Neural cell (in vitro differentiated cells): ENCODE measurements around the gene WWTR1. TPM values are rescaled to one million over a fixed set of nuclear protein-coding genes. Genes with fewer than 3 reads are reported as not detected.

Experiments
- H2AFZ ChIP-seq: fragments of 200-600, 300-800 bp; sonication (generic), shearing (Covaris generic); 2 replicates; pipeline ENCODE4 v1.6.0; 2014; ENCODE audit warnings: low read depth, mild to moderate bottlenecking, antibody characterized with exemption, low read length, moderate library complexity
- H3F3A ChIP-seq: fragments of 200-600 bp; shearing (Covaris generic); 2 replicates; pipeline ENCODE4 v1.6.1; 2016; ENCODE audit warnings: mild to moderate bottlenecking, moderate library complexity, mixed read lengths, antibody characterized with exemption, low read length; ENCODE audit not compliant: insufficient read depth, poor library complexity, severe bottlenecking
- H3K27ac ChIP-seq: fragments of 200-600, 300-800 bp; sonication (generic), shearing (Covaris generic); 2 replicates; pipeline ENCODE4 v1.5.1; 2014; ENCODE audit warnings: mild to moderate bottlenecking, low read length, moderate library complexity
- H3K27me3 ChIP-seq: fragments of 300-800, 200-600 bp; sonication (generic), shearing (Covaris generic); 2 replicates; pipeline ENCODE4 v1.6.0; 2014; ENCODE audit warnings: mild to moderate bottlenecking, low read depth, low read length, moderate library complexity; ENCODE audit not compliant: insufficient read depth
- H3K36me3 ChIP-seq: fragments of 300-800, 200-600 bp; sonication (generic), shearing (Covaris generic); 2 replicates; pipeline ENCODE4 v1.5.1; 2014; ENCODE audit warnings: mild to moderate bottlenecking, antibody characterized with exemption, low read length, moderate library complexity; ENCODE audit not compliant: insufficient read depth
- H3K4me2 ChIP-seq: fragments of 300-800, 200-600 bp; sonication (generic), shearing (Covaris generic); 2 replicates; pipeline ENCODE4 v1.6.0; 2014; ENCODE audit warnings: mild to moderate bottlenecking, low read length
- H3K4me3 ChIP-seq: fragments of 300-800, 200-600 bp; sonication (generic), shearing (Covaris generic); 2 replicates; pipeline ENCODE4 v1.5.1; 2014; ENCODE audit warnings: mild to moderate bottlenecking, low read length, moderate library complexity
- H3K79me2 ChIP-seq: fragments of 200-600 bp; shearing (Covaris generic); replicated peaks from 2 replicates; pipeline ENCODE4 v1.6.0; 2014; ENCODE audit warnings: mild to moderate bottlenecking, low read length, moderate library complexity; ENCODE audit not compliant: insufficient read depth
- H3K9ac ChIP-seq: fragments of 300-800, 200-600 bp; sonication (generic), shearing (Covaris generic); 2 replicates; pipeline ENCODE4 v1.6.1; 2016; ENCODE audit warnings: mild to moderate bottlenecking, low read length, mixed read lengths
- H3K9me2 ChIP-seq: fragments of 200-600 bp; shearing (Covaris generic); 2 replicates; pipeline ENCODE4 v1.6.1; 2016; ENCODE audit warnings: mild to moderate bottlenecking, low read length, mixed read lengths; ENCODE audit not compliant: insufficient read depth
- H3K9me3 ChIP-seq: fragments of 200-600, 300-800 bp; sonication (generic), shearing (Covaris generic); 2 replicates; pipeline ENCODE4 v1.6.1; 2016; ENCODE audit warnings: mild to moderate bottlenecking, mixed run types, low read length, moderate library complexity, mixed read lengths
- H4K20me1 ChIP-seq: fragments of 200-600 bp; shearing (Covaris generic); 2 replicates; pipeline ENCODE4 v1.6.1; 2016; ENCODE audit warnings: mild to moderate bottlenecking, mixed run types; ENCODE audit not compliant: insufficient read depth
- EP300 ChIP-seq: fragments of 450-650 bp; conservative IDR thresholded peaks from 2 replicates; pipeline ENCODE4 v1.6.1; 2014; ENCODE audit warnings: antibody characterized with exemption, mild to moderate bottlenecking, moderate library complexity; ENCODE audit not compliant: poor library complexity, severe bottlenecking
- EZH2 ChIP-seq: fragments of 200-600, 300-800 bp; shearing (Covaris generic), sonication (generic); IDR thresholded peaks from 2 replicates; pipeline ENCODE4 v1.6.1; 2014; ENCODE audit warnings: antibody characterized with exemption, low read length, borderline replicate concordance, mild to moderate bottlenecking; ENCODE audit not compliant: insufficient read depth, poor library complexity, severe bottlenecking
- MXI1 ChIP-seq: fragments of 450-650 bp; conservative IDR thresholded peaks from 2 replicates; pipeline ENCODE4 v1.6.1; 2014; ENCODE audit warnings: antibody characterized with exemption, mild to moderate bottlenecking; ENCODE audit not compliant: poor library complexity, severe bottlenecking
- POLR2AphosphoS5 ChIP-seq: IDR thresholded peaks from 2 replicates; pipeline ENCODE4 v1.6.1; 2012
- RAD21 ChIP-seq: fragments of 450-650 bp; conservative IDR thresholded peaks from 2 replicates; pipeline ENCODE4 v1.6.1; 2014; ENCODE audit warnings: antibody characterized with exemption, mild to moderate bottlenecking, moderate library complexity
- SMC3 ChIP-seq: fragments of 450-650 bp; conservative IDR thresholded peaks from 2 replicates; pipeline ENCODE4 v1.6.1; 2014; ENCODE audit warnings: antibody characterized with exemption, mild to moderate bottlenecking, moderate library complexity; ENCODE audit not compliant: poor library complexity
- TAF1 ChIP-seq: IDR thresholded peaks from 2 replicates; pipeline ENCODE4 v1.6.1; 2012; ENCODE audit warnings: low read depth
- polyA plus RNA-seq: library from polyadenylated mRNA; depleted of rRNA; stranded (reverse); fragments of >200 nt; gene quantifications from 2 replicates; pipeline ENCODE4 v1.2.3, GENCODE V29; 2014
- TF ChIP-seq, protein P1 (sequence below): IDR thresholded peaks from 2 replicates; pipeline ENCODE4 v1.6.1; 2012; ENCODE audit warnings: borderline replicate concordance

WWTR1 gene
- polyA plus RNA-seq, 1 donor from 2014 or later: 0.97 TPM

DNA sequence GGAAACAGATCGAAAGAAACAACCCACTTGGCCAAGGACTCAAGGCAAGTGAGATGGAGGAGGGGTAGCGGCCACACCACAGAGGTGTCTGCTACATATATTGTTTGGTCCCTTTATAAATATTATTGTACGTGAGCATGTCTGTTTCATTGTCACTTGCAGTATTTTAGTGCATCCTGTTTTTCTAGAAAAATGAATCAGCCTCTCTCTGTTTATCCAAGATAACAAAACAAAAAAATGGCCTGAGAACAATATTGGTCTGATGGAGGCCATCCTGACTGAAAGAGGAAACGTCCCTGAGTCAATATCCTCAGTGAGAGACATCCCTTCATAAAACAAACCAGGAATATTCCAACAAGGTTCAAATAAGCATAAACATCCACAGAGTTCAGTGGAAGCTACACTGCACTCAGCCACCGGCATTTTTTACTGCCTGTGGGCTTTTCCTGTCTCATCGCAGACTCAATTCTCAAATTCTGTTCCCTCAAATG is 42.0 kb downstream of the WWTR1 start:
- no peaks in the 10 kb centered on the region for H4K20me1 ChIP-seq
- TF ChIP-seq EP300 (no peak), TAF1 (no peak), POLR2AphosphoS5 (no peak), EZH2 (no peak), RAD21 (no peak), SMC3 (no peak)
- TF ChIP-seq, protein P1, sequence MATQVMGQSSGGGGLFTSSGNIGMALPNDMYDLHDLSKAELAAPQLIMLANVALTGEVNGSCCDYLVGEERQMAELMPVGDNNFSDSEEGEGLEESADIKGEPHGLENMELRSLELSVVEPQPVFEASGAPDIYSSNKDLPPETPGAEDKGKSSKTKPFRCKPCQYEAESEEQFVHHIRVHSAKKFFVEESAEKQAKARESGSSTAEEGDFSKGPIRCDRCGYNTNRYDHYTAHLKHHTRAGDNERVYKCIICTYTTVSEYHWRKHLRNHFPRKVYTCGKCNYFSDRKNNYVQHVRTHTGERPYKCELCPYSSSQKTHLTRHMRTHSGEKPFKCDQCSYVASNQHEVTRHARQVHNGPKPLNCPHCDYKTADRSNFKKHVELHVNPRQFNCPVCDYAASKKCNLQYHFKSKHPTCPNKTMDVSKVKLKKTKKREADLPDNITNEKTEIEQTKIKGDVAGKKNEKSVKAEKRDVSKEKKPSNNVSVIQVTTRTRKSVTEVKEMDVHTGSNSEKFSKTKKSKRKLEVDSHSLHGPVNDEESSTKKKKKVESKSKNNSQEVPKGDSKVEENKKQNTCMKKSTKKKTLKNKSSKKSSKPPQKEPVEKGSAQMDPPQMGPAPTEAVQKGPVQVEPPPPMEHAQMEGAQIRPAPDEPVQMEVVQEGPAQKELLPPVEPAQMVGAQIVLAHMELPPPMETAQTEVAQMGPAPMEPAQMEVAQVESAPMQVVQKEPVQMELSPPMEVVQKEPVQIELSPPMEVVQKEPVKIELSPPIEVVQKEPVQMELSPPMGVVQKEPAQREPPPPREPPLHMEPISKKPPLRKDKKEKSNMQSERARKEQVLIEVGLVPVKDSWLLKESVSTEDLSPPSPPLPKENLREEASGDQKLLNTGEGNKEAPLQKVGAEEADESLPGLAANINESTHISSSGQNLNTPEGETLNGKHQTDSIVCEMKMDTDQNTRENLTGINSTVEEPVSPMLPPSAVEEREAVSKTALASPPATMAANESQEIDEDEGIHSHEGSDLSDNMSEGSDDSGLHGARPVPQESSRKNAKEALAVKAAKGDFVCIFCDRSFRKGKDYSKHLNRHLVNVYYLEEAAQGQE: no peak
- H2AFZ ChIP-seq: no peak overlapping the region

DNA sequence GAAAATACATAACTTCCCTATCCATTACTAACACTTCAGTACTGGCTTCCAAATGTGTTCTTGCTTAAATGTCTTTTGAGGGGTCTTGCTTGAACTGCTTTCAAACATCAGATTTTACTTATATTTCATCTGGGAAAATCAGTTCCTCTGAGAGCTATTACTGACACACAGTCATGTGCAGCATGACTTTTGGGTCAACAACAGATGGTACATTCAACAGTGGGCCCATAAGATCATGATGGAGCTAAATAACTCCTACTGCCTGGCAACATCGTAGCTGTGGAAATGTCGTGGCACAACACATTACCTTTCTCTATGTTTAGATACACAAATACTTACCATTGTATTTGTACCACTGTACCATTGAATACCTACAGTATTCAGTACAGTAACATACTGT is 43.8 kb downstream of the WWTR1 start:
- Histone ChIP-seq H4K20me1 (no peaks in the 10 kb centered on the region), H3K9ac (no peak overlapping the region), H3K4me2 (no peak overlapping the region), H3K27ac (no peak overlapping the region), H3F3A (no peaks in the 10 kb centered on the region), H3K9me3 (no peaks in the 10 kb centered on the region), H3K27me3 (no peaks in the 10 kb centered on the region), H3K36me3 (no peaks in the 10 kb centered on the region), H3K4me3 (no peak overlapping the region), H3K9me2 (no peaks in the 10 kb centered on the region), H2AFZ (no peak overlapping the region), H3K79me2 (no peaks in the 10 kb centered on the region)
- TF ChIP-seq SMC3: no peak
- TF ChIP-seq MXI1: no peak
- TF ChIP-seq TAF1: no peak
- TF ChIP-seq EZH2: no peak
- TF ChIP-seq RAD21: no peak
- no peak for TF ChIP-seq POLR2AphosphoS5
- TF ChIP-seq, protein P1: no peak

More for the DNA sequence above, 42.0 kb downstream of the WWTR1 start:
- H3K79me2 ChIP-seq: no peaks in the 10 kb centered on the region
- no peak overlapping the region for H3K9ac ChIP-seq
- no peaks in the 10 kb centered on the region for H3K9me2 ChIP-seq
- H3K27me3 ChIP-seq: no peaks in the 10 kb centered on the region
- no peaks in the 10 kb centered on the region for H3K9me3 ChIP-seq
- H3K36me3 ChIP-seq: no peaks in the 10 kb centered on the region
- H3F3A ChIP-seq: no peaks in the 10 kb centered on the region
- no peak overlapping the region for H3K4me2 ChIP-seq
- no peak overlapping the region for H3K27ac ChIP-seq
- H3K4me3 ChIP-seq: no peak overlapping the region
